Cerebellar nuclear complex (tissue), 1 donor: ENCODE measurements around the gene ERCC1.
"Not testable (repeated sequence)": the region's sequence is repeated elsewhere in the genome, so short reads cannot be mapped to it uniquely, and the experiment has no call there.

ENCODE experiments used
- DNase-seq, 2 experiments: peaks; one replicate each; lab custom pipeline; 2025; lab: John Stamatoyannopoulos, UW

The ERCC1 gene

DNA sequence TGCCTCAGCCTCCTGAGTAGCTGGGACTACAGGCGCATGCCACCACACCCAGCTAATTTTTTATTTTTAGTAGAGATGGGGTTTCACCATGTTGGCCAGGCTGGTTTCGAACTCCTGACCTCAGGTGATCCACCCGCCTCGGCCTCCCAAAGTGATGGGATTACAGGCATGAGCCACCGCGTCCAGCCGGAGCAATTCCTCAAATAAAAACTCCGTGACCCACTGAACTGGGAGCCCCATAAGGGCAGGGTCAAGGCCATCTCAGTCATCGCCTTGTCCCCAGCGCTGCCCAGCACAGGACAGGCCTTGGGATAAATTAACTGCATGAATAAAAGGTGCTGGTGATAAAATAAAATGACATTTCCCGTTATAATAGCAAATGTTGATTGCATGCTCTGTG, 6.2 kb upstream of the ERCC1 start:
- DNase-seq = not testable (repeated sequence)

- DNase-seq = no peak
These were observed 4.9 kb upstream of the ERCC1 start for GRCh38 chr19:45428384-45429231.

- DNase-seq = no peak
These were observed 708 bp upstream of the ERCC1 start for GRCh38 chr19:45424191-45425058.

GRCh38 chr19:45423033-45423588, 606 bp downstream of the ERCC1 start:
- DNase-seq = no peak

- DNase-seq = no peak
These were observed 1.7 kb downstream of the ERCC1 start for GRCh38 chr19:45421947-45422498.

DNA sequence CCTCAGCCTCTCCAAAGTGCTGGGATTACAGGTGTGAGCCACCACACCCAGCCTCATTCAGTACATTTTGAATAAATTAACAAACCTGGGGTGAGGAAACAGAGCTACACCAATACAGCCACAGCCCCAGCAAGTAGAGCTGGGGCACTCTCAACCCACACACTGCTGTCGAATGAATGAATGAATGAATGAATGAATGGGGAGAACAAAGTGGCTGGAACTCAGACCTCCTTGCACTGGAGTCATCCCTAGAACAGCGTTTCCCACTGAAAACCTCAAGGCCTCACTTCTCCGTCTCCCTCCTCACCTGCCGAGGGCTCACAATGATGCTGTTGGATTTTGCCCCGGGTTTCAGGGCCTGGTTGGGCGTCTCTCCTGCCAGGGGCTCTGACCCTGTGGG, 2.8 kb downstream of the ERCC1 start:
- DNase-seq = no peak

DNA sequence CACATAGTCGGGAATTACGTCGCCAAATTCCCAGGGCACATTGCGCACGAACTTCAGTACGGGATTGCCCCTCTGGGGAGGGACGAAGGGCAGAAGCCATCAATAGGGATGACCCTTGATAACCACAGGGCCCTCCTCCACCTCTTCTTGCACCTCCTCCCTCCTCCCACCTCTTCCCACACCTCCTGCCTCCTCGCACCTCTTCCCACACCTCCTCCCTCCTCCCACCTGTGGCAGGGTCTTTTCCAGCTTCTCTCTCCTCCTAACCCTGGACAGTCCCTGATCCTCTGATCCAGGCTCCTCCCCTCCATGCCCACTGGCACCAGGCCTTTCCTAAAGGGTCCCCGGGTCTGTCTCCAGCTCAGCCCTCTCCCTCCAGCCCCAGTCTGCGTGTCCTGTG, 3.4 kb downstream of the ERCC1 start:
- no peak for DNase-seq

- no peak for DNase-seq
These were observed 3.8 kb downstream of the ERCC1 start for GRCh38 chr19:45419895-45420294.

DNA sequence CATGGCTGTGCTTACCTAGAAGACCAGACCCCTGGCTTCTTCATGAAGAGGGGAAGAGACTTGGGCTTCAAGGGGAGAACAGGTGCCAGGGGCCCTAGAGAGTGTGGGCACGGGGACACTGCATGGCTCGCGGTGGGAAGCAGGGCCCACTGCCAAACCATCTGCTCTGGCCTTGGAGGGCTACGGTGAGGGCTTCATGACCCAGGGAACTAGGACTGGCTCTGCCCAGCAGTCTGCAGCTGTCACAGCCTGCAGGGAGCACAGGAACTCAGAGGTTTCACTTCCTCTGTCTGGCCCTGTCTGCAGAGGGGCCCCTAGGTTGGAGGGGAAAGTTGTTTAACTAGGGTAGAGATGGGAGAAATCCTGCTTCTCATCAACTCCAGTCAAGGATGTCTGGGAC, 4.3 kb downstream of the ERCC1 start:
- no peak for DNase-seq

DNA sequence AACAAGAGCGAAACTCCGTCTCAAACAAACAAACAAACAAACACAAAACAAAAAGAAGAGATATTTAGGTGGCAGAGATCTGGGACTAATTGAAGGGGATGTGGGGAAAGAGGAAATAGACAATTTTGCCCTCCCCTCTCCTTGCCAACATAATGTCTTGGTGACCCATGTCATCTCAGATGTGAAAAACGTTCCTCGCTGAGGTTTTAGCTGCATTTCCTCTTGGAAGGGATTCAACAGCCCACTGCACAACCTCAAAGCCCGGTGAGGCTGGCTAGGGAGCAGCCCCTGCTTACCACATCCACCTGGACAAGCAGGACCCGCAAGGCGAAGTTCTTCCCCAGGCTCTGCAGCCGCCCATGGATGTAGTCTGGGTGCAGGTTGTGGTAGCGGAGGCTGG, 4.9 kb downstream of the ERCC1 start:
- DNase-seq = no peak

DNA sequence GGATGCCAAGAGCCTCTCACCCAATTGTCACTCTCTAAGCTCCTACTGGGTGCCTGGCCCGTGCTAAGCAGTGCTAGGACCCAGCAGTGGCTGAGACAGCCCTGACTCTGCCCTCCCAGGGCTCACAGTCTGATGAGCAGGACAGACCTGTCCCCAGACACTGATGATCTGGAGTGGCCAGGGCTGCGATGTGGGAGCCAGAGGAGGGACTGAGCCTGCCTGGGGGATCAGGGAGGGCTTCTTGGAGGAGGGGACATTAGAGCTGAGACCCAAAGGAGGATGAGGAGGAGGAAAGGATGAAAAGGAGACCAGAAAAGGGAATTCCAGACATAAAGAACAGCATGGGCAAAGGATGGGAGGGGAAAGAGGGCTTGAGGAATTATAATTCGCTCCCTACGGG, 6.6 kb downstream of the ERCC1 start:
- no peak for DNase-seq

GRCh38 chr19:45414468-45414867, 9.2 kb downstream of the ERCC1 start:
- no peak for DNase-seq

DNA sequence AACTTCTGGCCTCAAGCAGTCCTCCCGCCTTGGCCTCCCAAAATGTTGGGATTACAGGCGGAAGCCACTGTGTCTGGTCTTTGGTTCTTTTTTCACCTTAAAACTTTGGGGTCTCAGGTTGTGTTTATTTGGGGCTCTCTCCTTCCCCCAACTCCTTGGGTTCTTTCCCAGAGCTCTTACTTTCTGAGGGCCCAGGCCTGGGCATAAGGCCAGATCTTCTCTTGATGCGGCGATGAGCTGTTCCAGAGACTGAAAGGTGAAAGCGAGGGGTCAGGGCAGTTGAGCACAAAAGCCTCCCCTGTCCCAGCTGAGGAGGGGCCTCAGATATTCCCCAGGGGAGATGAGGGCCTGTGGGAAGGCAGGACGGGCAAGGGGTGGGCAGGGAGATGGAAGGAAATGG, 10.2 kb downstream of the ERCC1 start:
- DNase-seq = no peak

DNA sequence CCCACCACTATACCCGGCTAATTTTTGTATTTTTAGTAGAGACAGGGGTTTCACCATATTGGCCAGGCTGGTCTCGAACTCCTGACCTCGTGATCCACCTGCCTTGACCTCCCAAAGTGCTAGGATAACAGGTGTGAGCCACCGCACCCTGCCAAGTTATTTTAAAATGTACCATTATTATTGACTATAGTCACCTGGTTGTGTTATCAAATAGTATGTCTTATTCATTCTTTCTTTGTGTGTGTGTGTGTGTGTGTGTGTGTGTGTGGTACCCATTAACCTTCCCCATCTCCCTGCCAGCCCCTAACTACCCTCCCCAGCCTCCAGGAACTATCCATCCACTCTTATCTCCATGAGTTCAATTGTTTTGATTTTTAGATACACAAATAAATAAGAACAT, 13.4 kb downstream of the ERCC1 start:
- DNase-seq = not testable (repeated sequence)

DNA sequence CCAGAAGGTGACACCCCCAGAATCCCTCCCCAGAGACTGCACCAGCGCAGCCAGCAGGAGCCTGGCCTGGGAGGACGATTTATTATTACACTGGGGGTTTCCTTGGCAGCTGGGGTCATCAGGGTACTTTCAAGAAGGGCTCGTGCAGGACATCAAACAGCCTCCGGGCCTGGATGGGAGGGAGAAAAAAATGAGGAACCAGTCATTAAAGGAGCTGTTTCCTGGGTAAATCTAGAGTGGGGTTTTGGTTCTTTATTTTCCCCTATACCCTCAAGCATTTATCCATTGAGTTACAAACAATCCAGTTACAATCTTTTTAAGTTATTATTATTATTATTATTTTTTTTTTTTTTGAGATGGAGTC, 14.2 kb downstream of the ERCC1 start:
- no peak for DNase-seq

- no peak for DNase-seq
These were observed 14.7 kb downstream of the ERCC1 start for GRCh38 chr19:45408830-45409556.

- no peak for DNase-seq
These were observed 15.6 kb downstream of the ERCC1 start for GRCh38 chr19:45408121-45408520.

GRCh38 chr19:45407585-45407984, 16.1 kb downstream of the ERCC1 start:
- not testable (repeated sequence) for DNase-seq

DNA sequence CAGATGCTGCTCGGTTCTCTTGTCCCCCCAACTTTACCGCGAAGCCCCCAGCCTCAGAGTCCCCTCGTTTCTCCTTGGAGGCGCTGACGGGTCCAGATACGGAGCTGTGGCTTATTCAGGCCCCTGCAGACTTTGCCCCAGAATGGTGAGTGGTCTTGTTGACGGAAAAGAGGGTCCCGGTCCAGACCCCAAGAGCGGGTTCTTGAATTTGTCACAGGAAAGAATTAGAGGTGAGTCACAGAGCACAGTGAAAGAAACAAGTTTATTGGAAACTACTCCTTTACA, 16.7 kb downstream of the ERCC1 start:
- no peak for DNase-seq

DNA sequence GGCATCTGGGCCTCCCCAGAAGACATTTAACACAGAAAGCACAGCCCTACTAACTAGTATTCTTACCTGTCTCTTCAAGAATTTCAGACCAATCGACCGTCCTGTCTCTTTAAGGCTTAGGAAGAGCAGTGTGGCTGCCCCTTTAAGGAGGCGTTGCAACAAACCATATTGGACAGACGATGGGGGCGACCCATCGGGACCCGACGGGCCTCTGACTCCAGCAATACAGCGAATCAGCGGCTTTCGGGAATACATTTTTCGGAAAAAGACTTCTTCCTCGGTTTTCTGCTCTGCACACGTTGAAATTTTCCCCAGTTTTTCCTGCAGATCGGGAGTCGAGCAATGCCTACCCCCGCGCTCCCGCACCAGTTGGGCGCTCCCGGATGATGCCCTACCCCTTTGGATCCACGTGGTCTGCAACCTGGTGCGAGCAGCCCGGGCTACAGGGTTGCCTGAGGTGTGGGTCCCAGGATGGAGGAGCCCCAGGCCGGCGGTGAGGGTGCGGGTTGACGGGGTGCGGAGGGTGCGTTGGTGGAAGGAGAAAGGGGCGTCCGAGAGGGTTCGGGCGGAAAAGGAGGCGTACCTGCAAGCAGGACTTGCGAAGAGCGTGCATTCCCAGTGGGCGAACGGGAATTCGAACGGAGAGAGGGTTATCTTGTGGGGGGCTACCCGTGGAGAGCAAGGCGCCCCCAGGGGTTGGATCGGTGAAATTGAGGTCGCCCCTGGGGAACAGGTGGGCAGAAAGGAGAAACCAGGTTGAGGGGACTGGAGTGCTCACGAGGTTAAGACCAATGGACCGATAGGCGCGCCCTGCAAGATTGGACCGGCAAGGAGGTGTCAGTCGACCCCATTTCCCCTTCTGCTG, 17.3 kb downstream of the ERCC1 start, which contains the start of gene POLR1G:
Gene POLR1G, plus strand, starts transcription at position 419 of the 865 bp plus-strand sequence. Its CDS starts 53 bp downstream, at position 472.
- peak; percentile 19 to 79 for DNase-seq
